ENCODE data around the gene GNAT3. TPM values are rescaled to one million over a fixed set of nuclear protein-coding genes. Genes with fewer than 3 reads are reported as not detected.
A peak's percentile ranks its signal among the peaks of the same experiment; 100 is the strongest.

GNAT3 gene
- total RNA-seq, 4 donors from 2014 or later: 1.5 to 2.1 TPM; not detected in 2

DNA sequence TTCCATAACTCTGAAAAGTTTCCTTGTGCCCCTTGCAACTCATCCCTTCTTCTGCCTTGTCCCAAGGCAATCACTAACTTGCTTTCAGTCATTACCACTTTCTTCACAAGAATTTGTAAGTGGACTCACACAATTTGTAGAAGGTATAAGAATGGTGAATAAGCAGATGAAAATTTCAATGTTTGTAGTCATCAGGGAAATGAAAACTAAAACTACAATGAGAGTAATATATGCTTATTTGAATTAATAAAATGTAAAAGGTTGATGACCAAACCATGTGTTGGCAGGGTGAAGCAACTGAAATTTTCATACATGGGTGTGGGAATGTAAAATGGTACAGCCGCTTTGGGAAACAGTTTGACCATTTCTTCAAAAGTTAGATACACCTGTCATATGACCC, 79.7 kb downstream of the GNAT3 start:
- H3K4me1 ChIP-seq: no peaks in the 10 kb centered on the region
- H3K36me3 ChIP-seq: no peaks in the 10 kb centered on the region
- no peak overlapping the region for H3K4me3 ChIP-seq
- TF ChIP-seq, protein P1, sequence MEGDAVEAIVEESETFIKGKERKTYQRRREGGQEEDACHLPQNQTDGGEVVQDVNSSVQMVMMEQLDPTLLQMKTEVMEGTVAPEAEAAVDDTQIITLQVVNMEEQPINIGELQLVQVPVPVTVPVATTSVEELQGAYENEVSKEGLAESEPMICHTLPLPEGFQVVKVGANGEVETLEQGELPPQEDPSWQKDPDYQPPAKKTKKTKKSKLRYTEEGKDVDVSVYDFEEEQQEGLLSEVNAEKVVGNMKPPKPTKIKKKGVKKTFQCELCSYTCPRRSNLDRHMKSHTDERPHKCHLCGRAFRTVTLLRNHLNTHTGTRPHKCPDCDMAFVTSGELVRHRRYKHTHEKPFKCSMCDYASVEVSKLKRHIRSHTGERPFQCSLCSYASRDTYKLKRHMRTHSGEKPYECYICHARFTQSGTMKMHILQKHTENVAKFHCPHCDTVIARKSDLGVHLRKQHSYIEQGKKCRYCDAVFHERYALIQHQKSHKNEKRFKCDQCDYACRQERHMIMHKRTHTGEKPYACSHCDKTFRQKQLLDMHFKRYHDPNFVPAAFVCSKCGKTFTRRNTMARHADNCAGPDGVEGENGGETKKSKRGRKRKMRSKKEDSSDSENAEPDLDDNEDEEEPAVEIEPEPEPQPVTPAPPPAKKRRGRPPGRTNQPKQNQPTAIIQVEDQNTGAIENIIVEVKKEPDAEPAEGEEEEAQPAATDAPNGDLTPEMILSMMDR (IDR thresholded peaks at IDR 0.05): no peak
- no peak for TF ChIP-seq POLR2A (IDR thresholded peaks at IDR 0.05)
- H3K27me3 ChIP-seq: no peaks in the 10 kb centered on the region
- no peak for DNase-seq
- H3K27ac ChIP-seq: no peak overlapping the region
- H3K9me3 ChIP-seq: no peaks in the 10 kb centered on the region

DNA sequence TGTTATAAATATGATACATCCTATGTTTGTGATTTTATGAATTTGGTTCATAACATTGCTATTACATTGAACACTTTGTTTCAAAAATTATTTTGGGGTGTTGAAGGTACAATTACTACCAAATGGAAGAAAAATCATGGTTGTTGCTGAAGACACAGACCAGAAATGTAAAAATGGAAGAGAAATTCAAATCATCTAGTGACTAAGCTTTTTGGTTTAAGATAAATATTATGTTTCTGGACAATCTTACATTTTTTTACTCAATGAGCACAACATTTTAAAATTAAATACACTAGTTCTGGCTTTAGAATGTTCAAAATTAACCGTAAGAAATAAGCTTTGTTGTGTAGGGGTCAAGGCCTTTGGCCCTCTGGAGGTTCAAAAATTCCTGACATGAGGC, 82.7 kb downstream of the GNAT3 start:
- Histone ChIP-seq H3K27me3 (no peaks in the 10 kb centered on the region), H3K9me3 (no peaks in the 10 kb centered on the region), H3K4me1 (no peaks in the 10 kb centered on the region), H3K4me3 (no peak overlapping the region), H3K36me3 (no peaks in the 10 kb centered on the region), H3K27ac (no peak overlapping the region)
- no peak for TF ChIP-seq POLR2A (IDR thresholded peaks at IDR 0.05)
- TF ChIP-seq, protein P1 (IDR thresholded peaks at IDR 0.05): no peak
- DNase-seq: no peak

DNA sequence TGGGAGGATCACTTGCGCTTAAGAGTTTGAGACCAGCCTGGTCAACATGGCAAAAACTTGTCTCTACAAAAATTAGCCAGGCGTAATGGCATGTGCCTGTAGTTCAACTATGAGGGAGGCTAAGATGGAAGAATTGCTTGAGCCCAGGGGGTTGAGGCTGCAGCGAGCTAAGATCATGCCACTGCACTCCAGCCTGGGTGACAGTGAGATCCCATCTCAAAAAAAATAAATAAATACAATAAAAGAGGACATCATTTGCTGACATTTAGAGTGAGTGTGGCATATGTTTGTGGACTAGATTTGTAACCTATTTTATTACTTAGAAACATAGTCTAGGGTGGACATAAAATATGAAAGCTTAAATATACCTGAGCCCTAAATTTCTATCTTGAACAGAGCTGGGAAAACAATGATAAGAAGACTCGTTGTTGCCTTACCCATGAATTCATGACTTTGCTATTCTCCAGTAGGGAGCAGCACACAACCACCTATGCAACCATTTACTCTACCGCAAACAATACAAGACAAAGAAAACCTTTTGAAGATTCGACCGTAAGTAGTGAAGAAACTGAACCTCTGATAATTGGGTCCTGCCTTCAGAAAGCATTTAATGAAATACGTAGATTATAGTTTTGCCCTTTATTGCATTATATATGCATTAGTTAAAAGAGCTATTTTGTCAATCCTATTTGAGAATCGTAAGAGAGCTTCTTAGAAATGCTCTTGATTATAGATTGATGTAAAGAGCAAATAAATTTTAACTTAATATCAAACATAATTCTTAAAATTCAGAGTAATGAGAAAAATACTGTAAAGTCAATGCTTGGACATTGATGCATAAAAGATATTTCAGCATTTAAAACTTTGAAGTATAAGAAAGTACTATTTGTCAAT, 83.5 kb downstream of the GNAT3 start:
- DNase-seq: peak in 1 of 3 donors; percentile 51
- Histone ChIP-seq H3K36me3 (no peaks in the 10 kb centered on the region), H3K4me3 (no peak overlapping the region), H3K27ac (no peak overlapping the region), H3K4me1 (no peaks in the 10 kb centered on the region), H3K9me3 (no peaks in the 10 kb centered on the region), H3K27me3 (no peaks in the 10 kb centered on the region)
- no peak for TF ChIP-seq POLR2A (IDR thresholded peaks at IDR 0.05)
- TF ChIP-seq, protein P1 (IDR thresholded peaks at IDR 0.05): peak in 5 of 6 experiments; percentile 6 to 94 (median 88)

DNA sequence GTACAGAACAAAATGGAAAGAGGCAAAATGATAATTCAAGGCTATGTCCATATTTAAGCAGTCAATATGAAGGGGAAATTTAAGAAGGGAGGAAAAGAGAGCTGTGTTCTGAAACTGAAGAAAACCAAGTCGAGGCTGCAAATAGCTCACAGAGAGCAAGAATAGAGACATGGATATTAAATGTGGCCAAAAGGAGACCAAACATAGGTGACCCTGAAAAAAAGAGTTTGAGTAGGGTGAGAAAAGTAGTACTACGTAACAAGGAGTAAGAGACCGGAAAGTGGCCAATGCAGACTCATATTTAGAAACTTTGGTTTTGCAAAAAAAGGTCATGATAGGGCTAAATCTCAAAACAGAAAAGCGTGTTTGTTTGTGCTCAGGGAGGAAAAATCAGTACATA, 84.6 kb downstream of the GNAT3 start:
- TF ChIP-seq POLR2A (IDR thresholded peaks at IDR 0.05): no peak
- no peaks in the 10 kb centered on the region for H3K4me1 ChIP-seq
- H3K27ac ChIP-seq: no peak overlapping the region
- no peaks in the 10 kb centered on the region for H3K9me3 ChIP-seq
- no peaks in the 10 kb centered on the region for H3K36me3 ChIP-seq
- DNase-seq: no peak
- no peak overlapping the region for H3K4me3 ChIP-seq
- H3K27me3 ChIP-seq: no peaks in the 10 kb centered on the region

DNA sequence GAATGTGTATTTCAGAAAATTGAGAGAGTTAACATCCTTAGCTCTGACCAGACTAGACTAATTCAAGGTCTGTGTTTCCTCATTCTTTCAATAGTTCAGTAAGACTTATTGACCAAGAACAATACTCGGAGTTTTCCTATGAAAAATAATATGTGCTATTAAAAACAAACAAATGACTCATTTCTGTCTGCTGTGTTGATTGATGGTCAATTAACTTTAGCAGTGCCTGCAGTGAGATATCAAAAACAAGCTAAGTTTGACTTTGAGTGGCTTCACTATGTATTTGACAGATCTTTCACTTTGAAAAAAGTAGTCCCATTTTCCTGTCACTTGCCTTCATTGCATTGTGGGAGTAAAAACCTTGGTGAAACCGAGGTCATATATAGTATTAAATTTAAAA, 91.0 kb downstream of the GNAT3 start:
- no peaks in the 10 kb centered on the region for H3K9me3 ChIP-seq
- no peak overlapping the region for H3K27ac ChIP-seq
- no peak overlapping the region for H3K4me3 ChIP-seq
- H3K27me3 ChIP-seq: no peaks in the 10 kb centered on the region
- no peak for DNase-seq
- H3K4me1 ChIP-seq: no peaks in the 10 kb centered on the region
- H3K36me3 ChIP-seq: no peaks in the 10 kb centered on the region
- TF ChIP-seq, protein P1 (IDR thresholded peaks at IDR 0.05): no peak
- no peak for TF ChIP-seq POLR2A (IDR thresholded peaks at IDR 0.05)

DNA sequence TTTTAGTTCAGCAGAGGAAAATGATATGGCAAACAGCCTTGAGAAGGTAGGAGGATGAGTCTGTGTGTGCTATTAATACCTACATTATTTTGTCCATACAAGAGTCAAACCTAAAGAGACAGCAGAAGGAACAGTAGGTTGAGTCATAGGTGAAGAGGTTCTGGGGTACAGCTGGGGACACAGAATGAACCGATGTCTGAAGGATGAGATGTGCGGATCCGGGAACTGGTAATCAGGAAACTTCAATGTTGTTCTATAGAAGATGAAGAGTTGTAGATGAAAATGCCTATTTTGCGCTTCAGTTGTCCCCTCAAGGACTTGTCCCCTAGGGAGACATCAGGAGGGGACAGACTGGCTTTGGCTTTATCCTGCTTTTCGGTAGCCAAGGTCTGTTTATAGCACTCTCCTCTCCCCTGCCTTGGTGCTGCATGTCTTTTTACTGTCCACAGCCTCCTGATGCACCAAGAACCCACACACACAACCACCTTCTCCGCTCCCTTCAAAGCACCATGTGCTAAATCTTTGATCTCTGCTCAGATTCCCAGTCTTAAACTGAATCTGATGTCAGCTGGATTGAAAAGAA, 94.6 kb downstream of the GNAT3 start:
- Histone ChIP-seq H3K27me3 (no peaks in the 10 kb centered on the region), H3K36me3 (no peaks in the 10 kb centered on the region), H3K9me3 (no peaks in the 10 kb centered on the region), H3K4me1 (no peaks in the 10 kb centered on the region), H3K4me3 (no peak overlapping the region), H3K27ac (no peak overlapping the region)
- no peak for TF ChIP-seq POLR2A (IDR thresholded peaks at IDR 0.05)
- TF ChIP-seq, protein P1 (IDR thresholded peaks at IDR 0.05): no peak
- DNase-seq: no peak

All from Peyer's patch (tissue), 4 donors.